Measurements from ENCODE around the gene IVNS1ABP.

DNA sequence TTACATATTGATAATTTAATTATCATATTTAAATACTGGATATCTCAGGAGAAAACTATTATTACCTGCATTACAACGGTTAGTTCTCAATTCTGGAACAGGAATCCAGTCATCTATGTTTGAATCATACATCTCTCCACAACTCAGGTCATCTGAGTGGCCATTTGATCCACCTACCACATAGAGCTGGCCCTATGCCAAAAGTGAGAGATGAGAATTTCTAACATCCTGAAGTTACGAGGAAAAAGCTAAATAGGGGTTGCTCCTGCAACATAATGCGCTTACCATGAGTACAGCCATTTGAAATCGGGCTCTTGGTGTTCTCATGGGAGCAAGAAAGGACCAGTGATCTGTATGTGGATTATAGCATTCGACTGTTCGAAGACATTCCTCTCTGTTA, 16.9 kb downstream of the IVNS1ABP start:
- TF ChIP-seq GABPA (IDR thresholded peaks at IDR 0.05; ENCODE audit: low read depth) = no peak
- TF ChIP-seq, protein P1, sequence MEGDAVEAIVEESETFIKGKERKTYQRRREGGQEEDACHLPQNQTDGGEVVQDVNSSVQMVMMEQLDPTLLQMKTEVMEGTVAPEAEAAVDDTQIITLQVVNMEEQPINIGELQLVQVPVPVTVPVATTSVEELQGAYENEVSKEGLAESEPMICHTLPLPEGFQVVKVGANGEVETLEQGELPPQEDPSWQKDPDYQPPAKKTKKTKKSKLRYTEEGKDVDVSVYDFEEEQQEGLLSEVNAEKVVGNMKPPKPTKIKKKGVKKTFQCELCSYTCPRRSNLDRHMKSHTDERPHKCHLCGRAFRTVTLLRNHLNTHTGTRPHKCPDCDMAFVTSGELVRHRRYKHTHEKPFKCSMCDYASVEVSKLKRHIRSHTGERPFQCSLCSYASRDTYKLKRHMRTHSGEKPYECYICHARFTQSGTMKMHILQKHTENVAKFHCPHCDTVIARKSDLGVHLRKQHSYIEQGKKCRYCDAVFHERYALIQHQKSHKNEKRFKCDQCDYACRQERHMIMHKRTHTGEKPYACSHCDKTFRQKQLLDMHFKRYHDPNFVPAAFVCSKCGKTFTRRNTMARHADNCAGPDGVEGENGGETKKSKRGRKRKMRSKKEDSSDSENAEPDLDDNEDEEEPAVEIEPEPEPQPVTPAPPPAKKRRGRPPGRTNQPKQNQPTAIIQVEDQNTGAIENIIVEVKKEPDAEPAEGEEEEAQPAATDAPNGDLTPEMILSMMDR (IDR thresholded peaks at IDR 0.05; ENCODE audit: insufficient read depth, low read length) = no peak
